ENCODE measurements around the gene DNAJC16. TPM values are rescaled to one million over a fixed set of nuclear protein-coding genes. Genes with fewer than 3 reads are reported as not detected.

Gene DNAJC16
- total and polyA plus RNA-seq, 2 of the 13 experiments (the other 11 are each of a cell fraction or from before 2014, with no cell fraction given): 11.4 to 15.4 TPM

DNA sequence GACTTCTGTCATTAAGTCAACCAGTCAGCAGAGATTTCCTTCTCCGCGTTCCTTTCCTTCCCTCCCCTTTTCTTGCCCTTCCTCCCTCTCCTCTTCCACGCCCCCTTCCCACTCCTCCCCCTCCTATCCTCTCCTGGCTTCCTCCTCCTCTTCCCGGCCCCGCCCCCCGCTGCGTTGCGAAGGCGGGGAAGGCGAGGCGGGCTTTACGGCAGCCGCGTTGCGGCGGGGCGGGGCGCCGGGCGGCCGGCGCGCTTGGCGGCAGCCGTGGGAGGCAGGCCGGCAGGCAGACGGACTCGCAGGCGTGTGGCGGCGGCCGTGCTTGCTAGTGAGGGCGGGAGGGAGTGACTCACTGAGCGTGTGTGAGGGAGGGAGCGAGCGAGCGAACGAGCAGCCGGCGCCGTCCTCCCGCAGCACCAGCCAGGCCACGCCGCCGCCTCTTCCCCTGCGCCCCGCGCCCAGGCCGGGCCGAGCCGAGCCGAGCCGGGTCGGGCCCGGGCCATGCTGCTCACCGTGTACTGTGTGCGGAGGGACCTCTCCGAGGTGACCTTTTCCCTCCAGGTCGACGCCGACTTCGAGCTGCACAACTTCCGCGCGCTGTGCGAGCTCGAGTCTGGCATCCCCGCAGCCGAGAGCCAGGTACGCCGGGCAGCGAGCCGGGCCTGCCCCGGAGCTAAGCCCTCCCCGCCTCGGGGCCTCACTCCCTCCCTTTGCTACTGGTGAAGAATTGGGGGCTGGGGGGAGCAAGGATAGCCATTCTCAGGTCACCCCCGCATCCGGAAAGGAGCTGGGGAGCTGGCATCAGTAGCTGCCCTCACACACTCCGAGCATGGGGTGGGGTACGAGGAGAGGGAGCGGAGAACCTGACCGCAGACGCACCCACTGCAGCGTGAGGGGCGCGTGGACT is 90.8 kb downstream of the DNAJC16 start, which contains the start of gene DDI2 (continued):
- TF ChIP-seq, protein P1, sequence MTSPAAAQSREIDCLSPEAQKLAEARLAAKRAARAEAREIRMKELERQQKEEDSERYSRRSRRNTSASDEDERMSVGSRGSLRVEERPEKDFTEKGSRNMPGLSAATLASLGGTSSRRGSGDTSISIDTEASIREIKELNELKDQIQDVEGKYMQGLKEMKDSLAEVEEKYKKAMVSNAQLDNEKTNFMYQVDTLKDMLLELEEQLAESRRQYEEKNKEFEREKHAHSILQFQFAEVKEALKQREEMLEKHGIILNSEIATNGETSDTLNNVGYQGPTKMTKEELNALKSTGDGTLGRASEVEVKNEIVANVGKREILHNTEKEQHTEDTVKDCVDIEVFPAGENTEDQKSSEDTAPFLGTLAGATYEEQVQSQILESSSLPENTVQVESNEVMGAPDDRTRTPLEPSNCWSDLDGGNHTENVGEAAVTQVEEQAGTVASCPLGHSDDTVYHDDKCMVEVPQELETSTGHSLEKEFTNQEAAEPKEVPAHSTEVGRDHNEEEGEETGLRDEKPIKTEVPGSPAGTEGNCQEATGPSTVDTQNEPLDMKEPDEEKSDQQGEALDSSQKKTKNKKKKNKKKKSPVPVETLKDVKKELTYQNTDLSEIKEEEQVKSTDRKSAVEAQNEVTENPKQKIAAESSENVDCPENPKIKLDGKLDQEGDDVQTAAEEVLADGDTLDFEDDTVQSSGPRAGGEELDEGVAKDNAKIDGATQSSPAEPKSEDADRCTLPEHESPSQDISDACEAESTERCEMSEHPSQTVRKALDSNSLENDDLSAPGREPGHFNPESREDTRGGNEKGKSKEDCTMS (CRISPR knock-in tag; conservative IDR thresholded peaks at IDR 0.05): no peak
- TF ChIP-seq SP1 (IDR thresholded peaks at IDR 0.05): no peak
- TF ChIP-seq SP1 (CRISPR knock-in tag; IDR thresholded peaks at IDR 0.05): peak; percentile 48
- TF ChIP-seq MYNN (CRISPR knock-in tag; IDR thresholded peaks at IDR 0.05; ENCODE audit: low read depth): no peak
- TF ChIP-seq, protein P2, sequence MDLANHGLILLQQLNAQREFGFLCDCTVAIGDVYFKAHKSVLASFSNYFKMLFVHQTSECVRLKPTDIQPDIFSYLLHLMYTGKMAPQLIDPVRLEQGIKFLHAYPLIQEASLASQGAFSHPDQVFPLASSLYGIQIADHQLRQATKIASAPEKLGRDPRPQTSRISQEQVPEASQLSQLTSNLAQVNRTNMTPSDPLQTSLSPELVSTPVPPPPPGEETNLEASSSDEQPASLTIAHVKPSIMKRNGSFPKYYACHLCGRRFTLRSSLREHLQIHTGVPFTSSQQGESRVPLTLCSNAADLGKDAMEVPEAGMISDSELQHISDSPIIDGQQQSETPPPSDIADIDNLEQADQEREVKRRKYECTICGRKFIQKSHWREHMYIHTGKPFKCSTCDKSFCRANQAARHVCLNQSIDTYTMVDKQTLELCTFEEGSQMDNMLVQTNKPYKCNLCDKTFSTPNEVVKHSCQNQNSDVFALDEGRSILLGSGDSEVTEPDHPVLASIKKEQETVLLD (CRISPR knock-in tag; IDR thresholded peaks at IDR 0.05; ENCODE audit: low read depth): peak; percentile 87; the same call in 1 of the 2 replicates
- TF ChIP-seq, protein P3, sequence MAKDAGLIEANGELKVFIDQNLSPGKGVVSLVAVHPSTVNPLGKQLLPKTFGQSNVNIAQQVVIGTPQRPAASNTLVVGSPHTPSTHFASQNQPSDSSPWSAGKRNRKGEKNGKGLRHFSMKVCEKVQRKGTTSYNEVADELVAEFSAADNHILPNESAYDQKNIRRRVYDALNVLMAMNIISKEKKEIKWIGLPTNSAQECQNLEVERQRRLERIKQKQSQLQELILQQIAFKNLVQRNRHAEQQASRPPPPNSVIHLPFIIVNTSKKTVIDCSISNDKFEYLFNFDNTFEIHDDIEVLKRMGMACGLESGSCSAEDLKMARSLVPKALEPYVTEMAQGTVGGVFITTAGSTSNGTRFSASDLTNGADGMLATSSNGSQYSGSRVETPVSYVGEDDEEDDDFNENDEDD (CRISPR knock-in tag; IDR thresholded peaks at IDR 0.05; ENCODE audit: borderline replicate concordance): peak; percentile 74; the same call in 1 of the 2 replicates
- TF ChIP-seq, protein P4, sequence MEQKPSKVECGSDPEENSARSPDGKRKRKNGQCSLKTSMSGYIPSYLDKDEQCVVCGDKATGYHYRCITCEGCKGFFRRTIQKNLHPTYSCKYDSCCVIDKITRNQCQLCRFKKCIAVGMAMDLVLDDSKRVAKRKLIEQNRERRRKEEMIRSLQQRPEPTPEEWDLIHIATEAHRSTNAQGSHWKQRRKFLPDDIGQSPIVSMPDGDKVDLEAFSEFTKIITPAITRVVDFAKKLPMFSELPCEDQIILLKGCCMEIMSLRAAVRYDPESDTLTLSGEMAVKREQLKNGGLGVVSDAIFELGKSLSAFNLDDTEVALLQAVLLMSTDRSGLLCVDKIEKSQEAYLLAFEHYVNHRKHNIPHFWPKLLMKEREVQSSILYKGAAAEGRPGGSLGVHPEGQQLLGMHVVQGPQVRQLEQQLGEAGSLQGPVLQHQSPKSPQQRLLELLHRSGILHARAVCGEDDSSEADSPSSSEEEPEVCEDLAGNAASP (CRISPR knock-in tag; IDR thresholded peaks at IDR 0.05; ENCODE audit: borderline replicate concordance): 0 out of 2 replicates have a peak, but pooled peaks have one; percentile 9
- peak; percentile 64 for TF ChIP-seq YY1 (IDR thresholded peaks at IDR 0.05; ENCODE audit: insufficient read depth, insufficient replicate concordance, low read depth, low read length)
- TF ChIP-seq MIER3 (CRISPR knock-in tag; IDR thresholded peaks at IDR 0.05; ENCODE audit: borderline replicate concordance): no peak; the same call in 1 of the 2 replicates
- TF ChIP-seq HNF4A (CRISPR knock-in tag; IDR thresholded peaks at IDR 0.05): no peak
- TF ChIP-seq YEATS4 (CRISPR knock-in tag; IDR thresholded peaks at IDR 0.05; ENCODE audit: borderline replicate concordance): peak; percentile 71
- TF ChIP-seq ZNF788 (CRISPR knock-in tag; IDR thresholded peaks at IDR 0.05; ENCODE audit: borderline replicate concordance): peak; percentile 67; the same call in 1 of the 2 replicates
- TF ChIP-seq EEA1 (CRISPR knock-in tag; IDR thresholded peaks at IDR 0.05; ENCODE audit: borderline replicate concordance): peak; percentile 70; the same call in 1 of the 2 replicates
- TF ChIP-seq YEATS2 (CRISPR knock-in tag; IDR thresholded peaks at IDR 0.05; ENCODE audit: borderline replicate concordance): no peak
- peak; percentile 46; the same call in 1 of the 2 replicates for TF ChIP-seq ZNF773 (CRISPR knock-in tag; IDR thresholded peaks at IDR 0.05; ENCODE audit: borderline replicate concordance)
- peak; percentile 52; the same call in 1 of the 2 replicates for TF ChIP-seq HIVEP1 (CRISPR knock-in tag; IDR thresholded peaks at IDR 0.05)
- peak; percentile 88 for TF ChIP-seq ZNF329 (CRISPR knock-in tag; IDR thresholded peaks at IDR 0.05; ENCODE audit: low read depth)
- TF ChIP-seq NFKB2 (CRISPR knock-in tag; IDR thresholded peaks at IDR 0.05; ENCODE audit: borderline replicate concordance): peak; percentile 54; the same call in 1 of the 2 replicates
- TF ChIP-seq ZFYVE20 (CRISPR knock-in tag; IDR thresholded peaks at IDR 0.05; ENCODE audit: borderline replicate concordance, low read depth): peak; percentile 89; the same call in 1 of the 2 replicates

All from HepG2 (cell line).